ENCODE measurements around the gene WNT1. TPM values are rescaled to one million over a fixed set of nuclear protein-coding genes. Genes with fewer than 3 reads are reported as not detected.

Gene WNT1
- total RNA-seq, 1 donor from 2014 or later = not detected

DNA sequence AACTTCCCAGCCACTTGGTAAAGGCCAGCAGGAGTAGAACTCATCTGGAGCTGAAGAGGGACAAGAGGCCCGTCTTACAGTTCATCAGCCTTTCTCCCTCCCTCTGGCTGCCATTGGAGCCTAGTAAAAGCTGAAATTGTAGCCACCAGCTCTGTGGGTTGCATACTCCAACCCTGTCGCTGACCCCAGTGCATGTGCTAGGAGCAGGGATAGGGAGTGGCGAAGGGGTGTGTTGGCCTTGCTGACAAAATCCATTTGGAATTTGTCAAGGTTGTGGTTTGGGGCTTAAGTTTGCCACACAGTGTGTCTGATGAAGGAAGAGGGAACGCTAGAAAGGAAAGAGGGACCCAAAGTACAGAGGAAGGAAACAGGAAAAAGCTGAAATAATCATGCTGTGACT is 16.8 kb upstream of the WNT1 start:
- no peak for DNase-seq (ENCODE audit: low read depth)

DNA sequence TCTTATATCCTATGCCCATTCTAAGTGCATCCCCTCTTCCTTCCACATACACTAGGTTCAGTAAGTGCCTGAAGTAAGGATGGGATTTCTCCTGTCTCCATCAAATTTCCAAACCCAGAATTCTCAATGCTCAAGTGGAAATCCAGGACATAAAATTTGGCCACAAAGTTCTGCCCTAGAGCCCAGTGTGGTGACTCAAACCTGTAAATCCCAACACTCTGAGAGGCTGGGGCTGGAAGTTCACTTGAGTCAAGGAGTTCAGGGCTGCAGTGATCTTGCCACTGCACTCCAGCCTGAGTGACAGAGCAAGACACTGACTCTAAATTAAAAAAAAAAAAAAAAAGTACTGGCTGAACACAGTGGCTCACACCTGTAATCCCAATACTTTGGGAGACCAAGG is 16.3 kb upstream of the WNT1 start:
- no peak for DNase-seq (ENCODE audit: low read depth)

DNA sequence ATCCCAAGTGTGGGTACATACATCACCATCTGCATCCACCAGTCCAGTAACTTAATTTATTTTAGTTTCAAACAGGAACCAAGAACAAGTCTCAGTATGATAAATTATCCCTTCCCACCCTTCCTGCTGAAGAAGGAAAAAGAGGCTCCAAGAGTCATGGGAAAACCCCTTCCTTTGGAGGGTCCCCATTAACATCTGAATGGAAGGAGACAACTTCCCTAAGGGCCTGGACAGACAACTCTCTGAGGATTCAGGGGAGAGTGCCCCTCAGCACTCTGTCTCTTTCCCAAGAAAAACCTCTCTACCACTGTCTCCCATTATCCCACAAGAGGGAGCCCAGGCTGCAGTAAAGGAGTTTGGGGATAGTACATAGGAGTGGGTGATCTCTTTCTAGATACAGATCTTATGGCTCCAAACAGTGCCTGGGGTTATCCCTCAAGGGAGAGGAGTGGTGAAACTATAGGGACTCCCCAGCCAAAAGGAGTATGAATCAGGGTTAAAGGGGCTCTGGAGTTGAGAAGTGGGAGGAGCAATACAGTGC is 12.8 kb upstream of the WNT1 start:
- DNase-seq (ENCODE audit: low read depth) = no peak

DNA sequence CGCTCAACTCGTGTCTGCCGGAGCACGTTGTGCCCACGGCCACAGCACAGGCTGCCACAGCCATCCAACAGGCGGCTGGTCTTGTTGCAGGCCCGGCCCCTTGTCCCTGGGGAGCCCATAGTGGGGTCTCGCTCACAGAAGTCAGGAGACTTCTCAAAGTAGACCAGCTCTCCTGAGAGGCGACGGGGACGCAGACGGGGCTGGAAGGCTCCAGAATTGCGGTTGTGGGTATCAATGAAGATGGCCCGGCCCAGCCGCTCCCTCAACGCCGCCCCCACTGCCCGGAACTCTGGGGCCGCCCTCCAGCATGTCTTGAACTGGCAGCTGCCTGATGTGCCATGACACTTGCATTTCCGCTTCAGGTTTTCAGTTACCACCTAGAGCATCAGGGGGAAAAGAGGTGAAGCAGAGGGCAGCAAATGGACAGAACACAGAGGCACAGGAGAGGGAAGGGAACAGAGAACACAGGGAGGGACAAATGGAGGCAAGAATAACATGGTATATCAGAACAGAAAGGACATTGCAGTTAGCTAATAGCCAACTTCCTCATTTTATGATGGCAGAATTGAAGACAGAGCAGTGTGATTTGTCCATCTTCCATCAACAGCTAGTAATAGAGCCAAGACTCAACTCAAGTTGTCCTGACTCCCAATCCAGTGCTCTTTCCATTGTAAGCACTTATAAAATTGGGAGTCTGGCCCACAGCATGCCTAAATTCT is 11.8 kb upstream of the WNT1 start:
- no peak for DNase-seq (ENCODE audit: low read depth)

DNA sequence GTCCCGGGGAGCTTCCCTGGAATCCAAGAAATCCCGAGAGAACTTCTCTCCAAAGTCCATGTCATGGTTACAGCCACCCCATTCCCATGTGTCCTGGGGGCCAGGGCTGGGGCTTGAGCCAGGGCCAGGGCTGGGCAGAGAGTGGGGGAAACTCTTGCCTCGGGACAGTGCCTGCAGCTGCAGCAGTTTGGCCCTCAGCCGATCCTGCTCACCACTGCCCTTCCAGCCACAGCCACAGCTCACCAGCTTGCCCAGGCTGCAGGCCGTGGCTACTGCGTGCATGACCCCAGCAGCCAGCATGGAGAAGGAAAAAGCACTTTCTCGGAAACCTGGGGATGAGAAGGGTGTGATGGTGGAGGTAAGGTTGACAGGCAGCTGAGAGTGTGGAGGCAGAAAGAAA is 10.1 kb upstream of the WNT1 start:
- no peak for DNase-seq (ENCODE audit: low read depth)

DNA sequence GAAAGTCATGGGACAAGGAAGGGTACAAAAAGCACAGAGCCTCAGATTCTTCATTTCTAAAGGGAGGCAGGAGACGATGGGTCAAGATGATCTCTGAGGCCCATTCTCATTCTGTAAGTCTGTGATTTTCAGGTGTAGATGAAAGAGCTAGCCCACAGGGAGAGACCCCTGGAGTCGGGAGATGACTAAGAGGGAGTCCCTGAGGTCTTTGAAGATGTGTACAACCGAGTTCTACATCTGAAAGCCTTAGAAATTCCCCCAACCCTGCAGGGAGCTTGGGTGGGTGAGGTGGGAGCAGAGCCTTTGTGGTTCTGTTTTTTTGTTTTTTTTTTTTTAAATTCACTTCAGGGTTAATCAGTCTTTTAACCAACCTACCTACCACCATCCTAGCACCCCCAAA is 9.7 kb upstream of the WNT1 start:
- DNase-seq (ENCODE audit: low read depth) = no peak

DNA sequence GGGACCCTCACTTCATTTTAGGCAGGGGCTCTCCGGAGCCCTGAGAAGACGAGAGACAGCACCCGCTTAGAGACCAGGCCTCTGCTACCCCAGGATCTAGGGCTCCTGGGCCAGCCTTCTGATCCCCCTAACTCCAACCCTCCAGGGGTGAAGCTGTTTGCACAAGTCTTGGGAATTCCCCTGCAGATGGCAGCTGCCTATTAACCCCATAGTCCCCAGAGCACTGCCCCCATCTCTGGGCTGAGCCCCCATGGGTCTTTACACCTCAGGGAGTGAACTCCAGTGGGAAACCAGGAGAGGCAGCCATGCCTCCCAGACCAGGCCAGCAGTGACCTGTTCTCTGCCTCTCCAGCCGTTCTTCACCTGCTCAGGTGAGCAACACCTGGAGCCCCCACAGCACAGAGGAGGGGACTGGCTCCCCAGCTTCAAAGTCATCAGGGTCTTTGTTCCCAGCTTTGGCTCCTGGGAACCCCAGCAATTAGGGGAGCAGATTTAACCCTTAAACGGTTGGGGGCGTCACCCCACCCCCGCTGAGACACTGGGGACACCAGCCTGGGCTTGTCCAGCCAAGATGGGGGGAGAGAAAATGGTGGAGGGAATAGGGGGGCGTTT is 8.9 kb upstream of the WNT1 start:
- DNase-seq (ENCODE audit: low read depth) = no peak

DNA sequence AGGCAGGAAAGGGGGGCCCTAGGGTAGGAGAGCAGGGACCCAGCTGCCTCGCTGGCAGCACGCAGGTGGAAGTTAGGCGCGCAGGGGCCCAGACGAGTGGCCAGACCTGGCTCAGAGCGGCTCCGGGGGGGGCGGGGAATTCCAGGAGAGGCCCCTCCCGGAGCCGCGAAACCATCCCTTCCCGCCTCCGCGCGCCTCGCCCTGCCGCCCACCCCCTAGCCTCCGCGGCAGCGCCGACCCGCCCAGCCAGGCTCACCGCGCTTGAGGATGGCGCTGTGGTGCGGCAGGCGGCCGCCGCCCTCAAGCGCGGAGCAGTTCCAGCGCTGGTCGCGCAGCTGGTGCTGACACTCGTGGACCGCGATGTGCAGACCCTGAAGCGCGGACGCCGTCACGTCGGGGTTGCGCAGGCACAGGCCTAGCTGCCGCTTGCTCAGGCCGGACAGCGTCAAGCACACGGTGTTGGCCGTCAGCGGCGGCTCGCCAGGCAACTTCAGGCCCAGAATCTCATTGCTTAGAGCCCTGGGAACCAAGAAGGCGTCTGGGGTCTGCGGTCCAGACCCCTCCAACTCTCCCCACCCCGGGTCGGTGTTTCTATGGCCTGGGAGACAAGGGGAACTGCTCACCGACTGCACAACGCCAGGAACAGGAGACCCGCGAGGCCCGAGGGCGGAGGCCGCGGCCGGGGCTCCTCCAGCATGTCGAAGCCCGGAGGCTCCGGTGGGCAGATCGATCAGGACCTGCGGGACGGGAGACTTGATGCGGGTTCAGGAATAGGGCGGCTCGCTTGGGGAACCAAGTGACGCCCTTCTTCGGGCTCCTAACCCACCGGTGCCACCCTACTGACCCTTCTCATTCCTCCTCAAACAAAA is 8.1 kb upstream of the WNT1 start:
- DNase-seq (ENCODE audit: low read depth) = no peak

DNA sequence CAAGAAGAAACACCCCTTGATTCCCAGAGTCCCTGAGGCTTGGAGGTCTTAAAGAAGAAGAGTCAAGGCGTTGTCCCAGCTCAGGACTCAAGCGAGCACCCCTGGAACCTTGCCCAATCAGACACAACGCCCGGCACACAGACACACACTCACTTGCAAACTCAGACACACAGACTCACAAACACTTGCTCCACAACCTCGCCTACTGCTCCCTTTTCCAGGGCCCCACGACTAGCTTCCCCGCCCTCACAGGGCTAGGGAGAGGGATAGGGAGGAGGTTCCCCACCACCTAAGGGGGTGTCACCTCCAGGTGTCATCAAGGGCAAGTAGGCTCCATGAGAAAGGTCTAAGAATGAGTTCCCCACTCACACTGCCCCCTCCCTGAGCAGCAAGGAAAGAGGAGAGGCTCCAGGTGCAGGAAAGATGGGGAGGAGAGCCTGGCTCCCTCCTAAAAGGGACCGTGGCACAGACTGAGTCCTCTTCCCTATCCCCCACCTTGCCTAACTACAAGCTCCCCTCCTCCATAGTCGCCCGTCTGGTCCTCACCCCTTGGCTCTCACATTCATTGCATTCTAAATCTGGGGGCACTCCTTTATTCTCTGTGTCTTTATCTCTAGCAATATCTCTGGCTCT is 7.3 kb upstream of the WNT1 start:
- no peak for DNase-seq (ENCODE audit: low read depth)

DNA sequence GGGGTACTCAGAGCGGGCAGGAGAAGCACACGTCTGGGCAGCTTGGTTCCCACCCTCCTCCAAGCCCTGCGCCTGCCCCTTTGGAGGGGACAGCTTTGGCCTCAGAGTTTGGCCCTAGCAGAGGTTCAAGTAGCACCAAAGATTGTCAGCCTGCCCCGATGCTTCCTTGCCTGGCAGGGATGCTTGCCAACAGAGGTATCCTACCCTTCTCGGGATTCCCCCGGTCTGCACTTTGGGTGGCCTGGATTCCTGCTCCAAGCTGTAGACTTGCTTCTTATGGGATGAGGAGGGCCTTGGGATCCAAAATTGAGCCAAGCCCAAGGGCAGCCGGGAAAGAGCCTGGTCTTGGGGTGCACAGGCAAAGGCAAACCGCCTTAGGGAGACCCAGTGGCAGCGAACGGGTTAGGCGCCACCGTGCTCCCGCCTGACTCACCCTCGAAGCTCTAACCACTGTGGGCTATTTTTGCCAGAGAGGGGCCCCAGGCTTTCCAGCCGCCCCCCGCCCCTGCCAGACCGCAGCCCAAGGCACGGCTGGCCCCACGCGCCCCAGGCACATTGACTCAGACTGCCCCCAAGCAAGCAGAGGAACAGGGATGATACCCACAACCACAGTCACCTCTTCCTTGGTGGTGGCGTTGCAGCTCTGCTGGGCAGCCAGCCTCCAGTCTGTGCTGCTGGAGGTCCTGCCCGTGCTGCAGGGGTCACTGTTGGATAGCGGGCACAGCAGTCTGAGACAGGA is 5.7 kb upstream of the WNT1 start:
- DNase-seq (ENCODE audit: low read depth) = no peak

DNA sequence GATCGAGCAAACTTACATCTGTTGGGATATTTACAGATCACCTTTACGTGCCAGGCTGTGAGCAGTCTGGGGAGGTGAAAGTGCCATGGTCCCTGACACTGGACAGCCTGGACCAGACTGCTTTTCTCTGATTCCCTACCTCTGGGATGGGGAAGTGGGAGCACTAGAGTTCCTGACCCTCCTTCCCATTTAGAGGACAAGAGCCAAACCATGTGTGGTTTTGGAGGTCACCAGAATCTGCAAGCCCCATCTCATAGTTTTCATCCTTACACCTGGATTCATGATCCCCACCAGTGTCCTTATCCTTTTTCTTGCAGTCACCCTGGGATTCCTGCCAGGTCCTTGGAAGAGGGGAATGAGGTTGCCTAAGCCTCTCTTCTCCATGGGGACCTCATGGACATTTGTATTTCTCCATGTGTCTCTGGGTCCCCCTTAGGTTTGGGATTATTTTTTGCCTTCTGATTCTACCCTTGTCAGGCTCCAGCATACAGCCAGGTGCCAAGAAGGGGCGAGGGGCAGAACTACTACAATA is 5.1 kb upstream of the WNT1 start:
- no peak for DNase-seq (ENCODE audit: low read depth)

DNA sequence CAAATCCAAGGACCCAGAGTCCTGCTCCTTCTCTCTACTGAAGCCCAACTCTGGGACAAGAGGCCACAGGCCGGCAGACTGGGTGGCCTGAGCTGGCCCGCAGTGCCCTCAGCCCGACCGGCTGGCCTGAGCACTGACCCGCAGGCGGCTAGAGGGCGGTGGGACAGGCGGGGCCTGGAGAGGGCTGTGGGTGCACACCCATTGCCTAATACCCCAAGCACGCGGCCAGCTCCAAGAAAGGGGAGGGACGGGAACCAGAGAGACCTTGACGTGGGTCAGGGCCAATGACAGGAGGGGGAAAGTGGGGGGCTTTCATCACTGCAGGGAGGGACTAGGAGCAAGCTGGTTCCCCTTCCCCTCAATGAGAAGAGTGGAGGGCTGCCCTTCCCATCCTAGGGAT is 4.6 kb upstream of the WNT1 start:
- no peak for DNase-seq (ENCODE audit: low read depth)

DNA sequence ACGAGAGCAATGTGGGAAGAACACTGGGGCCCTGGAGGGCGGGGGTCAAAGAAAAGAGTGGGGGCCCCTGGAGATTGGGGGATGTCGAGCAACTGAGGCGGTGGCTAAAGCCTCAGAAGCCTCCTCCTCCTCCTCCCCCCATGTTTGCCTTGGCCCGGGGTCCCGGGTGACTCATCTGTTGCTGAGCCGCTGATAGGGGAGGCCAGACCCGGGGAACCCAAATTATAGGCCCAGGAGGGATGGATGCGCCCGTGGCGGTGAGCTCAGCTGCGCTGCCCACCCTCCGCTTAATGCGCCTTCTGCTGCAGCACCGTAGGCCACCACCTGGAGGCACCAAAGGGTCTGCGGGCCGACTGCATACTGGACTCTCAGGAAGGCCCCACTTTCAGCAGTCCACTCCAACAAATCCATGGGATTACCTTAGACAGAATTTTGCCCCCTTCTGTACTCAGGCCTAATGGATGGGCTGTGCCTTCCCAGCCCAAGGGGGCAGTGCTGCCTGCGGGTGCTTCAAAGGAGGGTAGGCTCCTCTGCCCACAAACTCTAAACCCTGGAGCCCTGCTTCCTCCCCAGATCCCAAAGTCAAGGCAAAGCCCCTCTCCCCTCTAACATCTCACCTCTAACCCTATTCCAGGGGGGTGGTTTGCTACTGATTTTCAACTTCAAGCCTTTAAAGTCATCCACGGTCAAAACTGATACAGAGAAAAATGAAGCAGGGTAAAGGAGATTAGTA is 4.0 kb upstream of the WNT1 start:
- DNase-seq (ENCODE audit: low read depth) = no peak

DNA sequence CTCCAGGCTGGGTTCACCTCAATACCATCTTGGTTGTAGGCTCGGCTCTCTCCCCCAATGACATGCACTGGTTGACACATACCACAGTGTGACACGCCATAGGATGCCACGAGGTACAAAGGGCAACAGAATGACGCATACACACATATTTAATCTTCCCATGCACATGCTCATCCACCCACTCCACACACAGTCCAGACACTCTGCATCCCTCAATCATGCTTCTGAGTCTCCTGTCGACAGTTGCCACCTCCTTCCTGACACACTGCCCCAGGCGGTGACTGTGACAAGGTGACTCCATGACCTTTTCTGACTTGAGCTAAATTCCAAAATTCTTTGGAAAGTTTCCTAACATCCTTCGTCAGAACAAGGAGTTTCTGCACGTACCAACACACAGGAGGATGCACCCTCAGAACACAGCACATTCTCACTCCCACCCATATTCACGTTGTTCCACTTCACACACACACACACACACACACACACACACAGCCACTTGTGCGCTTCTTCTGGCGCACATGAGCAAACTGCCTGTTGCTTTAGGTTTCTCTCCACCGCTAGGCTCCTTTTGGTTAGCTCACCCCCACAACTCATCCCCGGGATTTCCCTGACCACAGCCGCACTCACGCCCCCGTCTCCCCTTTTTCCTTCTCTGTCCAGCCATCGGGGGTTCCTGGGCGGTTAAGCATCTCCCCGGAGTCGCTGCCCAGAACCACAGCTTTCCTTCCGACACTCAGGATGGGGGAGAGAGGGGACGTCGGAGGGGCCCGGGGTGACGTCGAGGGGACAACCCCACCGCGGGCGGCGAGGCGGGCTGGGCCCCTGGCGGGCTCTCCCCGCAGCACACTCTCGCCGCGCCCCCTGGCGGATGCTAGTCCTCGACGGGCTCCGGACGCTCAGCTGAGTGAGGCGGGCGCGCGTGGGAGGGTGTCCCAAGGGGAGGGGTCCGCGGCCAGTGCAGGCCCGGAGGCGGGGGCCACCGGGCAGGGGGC is 536 bp upstream of the WNT1 start:
- DNase-seq (ENCODE audit: low read depth) = no peak

DNA sequence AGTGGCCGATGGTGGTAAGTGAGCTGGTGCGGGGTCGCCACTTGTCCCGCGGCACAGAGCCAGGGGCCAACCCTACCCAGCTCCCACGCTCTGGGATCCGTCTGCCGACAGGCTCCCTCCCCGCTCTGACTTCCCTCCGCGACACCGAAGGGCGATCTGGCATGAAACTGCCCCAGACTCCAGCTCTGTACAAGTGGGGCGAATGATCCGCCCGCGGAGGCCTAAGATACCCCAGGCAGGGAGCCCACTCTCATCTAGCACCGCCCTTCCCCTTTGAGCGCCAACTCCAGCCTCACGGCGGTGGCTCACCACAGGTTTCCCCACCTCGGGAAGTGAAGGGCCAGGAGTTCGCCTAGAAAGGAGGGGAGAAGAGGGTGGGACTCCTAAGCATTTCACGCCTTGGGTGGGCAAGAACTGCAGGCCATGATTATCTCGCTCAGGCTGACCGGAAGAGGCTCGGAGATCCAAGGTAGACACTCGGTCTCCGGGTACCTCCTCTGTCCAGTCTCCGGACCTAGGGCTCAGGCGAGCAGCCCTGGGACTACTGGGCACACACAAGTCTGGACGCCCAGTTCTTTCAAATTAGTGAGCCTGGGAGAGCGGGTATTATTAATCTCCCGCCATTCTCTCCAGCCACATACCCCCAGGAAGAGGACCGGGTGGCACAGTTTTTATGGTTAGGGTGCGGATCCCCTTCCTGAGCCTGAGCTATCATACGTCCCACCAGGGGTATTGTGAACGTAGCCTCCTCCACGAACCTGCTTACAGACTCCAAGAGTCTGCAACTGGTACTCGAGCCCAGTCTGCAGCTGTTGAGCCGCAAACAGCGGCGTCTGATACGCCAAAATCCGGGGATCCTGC is 849 bp downstream of the WNT1 start:
- no peak for DNase-seq (ENCODE audit: low read depth)

DNA sequence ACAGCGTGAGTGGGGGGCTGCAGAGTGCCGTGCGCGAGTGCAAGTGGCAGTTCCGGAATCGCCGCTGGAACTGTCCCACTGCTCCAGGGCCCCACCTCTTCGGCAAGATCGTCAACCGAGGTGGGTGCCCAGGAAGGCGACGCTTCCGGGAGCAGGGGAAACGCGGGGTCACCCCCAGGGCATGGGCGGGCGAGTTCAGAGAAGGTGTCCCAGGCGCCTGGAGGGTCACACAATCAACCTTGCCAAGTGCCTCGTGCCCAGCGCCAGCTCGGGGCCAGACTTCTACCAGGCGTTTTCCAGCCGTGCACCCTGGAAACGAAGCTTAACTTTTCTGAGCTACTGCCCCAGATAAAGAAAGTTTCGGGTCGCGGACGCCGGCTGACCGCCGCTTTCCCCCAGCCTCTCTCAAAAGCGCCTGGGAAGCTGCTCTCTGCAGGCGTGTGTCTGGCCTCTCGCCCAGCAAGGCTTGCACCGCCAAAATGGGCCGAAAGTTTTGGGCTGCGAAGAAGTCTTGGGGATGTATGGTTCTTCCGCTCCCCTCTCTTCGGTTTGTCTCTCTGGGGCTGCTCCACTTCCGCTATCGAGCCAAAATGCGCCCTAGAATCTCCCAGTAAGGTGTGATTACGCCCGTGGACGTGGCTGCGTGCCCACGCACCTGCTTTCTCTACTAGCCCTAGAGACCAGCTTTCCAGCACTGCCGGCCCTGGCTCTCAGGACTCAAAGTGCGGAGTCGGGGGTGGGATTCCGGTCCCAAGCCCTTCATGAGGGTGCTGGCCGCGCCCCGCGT is 1.7 kb downstream of the WNT1 start:
- no peak for DNase-seq (ENCODE audit: low read depth)

DNA sequence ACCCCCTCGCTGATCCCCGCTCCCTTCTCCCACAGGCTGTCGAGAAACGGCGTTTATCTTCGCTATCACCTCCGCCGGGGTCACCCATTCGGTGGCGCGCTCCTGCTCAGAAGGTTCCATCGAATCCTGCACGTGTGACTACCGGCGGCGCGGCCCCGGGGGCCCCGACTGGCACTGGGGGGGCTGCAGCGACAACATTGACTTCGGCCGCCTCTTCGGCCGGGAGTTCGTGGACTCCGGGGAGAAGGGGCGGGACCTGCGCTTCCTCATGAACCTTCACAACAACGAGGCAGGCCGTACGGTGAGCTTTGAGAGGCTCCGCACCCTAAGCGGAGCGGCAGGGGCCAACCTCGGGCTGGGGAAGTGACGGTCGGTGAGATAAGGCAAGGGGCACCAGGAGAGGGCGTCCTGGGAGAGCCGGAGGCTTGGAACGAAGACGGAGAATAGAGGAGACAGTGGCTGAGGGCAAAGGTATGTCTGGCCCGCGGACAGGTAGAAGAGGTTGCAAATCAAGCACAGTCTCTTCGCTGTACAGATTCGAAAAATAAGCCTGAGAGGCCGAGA is 2.3 kb downstream of the WNT1 start:
- no peak for DNase-seq (ENCODE audit: low read depth)
